ENCODE data around the gene LRRN3.
A peak's percentile ranks its signal among the peaks of the same experiment; 100 is the strongest.
"Not testable (repeated sequence)": the region's sequence is repeated elsewhere in the genome, so short reads cannot be mapped to it uniquely, and the experiment has no call there.

The LRRN3 gene

DNA sequence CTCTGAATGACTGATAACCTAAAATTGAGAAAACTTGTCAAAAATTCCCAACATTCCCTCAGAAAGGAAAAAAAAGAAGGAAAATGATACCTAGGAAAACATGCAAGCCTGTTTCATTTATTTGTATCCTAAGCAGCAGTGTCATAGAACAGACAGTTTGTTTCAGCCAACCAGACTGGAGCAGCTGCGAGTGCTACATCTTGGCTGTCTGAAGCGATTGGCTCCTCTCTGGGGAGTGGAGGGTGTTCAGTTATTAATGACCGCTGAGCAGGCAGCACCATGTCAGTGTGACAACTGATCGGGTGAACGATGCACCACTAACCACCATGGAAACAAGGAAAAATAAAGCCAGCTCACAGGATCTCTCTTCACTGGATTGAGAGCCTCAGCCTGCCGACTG lies at the start of gene LRRN3:
TSS of gene LRRN3 (plus strand) at position 282 of the 400 bp plus-strand sequence. CDS start 31,646 bp downstream, outside the sequence.
- DNase-seq, result peak; percentile 27

DNA sequence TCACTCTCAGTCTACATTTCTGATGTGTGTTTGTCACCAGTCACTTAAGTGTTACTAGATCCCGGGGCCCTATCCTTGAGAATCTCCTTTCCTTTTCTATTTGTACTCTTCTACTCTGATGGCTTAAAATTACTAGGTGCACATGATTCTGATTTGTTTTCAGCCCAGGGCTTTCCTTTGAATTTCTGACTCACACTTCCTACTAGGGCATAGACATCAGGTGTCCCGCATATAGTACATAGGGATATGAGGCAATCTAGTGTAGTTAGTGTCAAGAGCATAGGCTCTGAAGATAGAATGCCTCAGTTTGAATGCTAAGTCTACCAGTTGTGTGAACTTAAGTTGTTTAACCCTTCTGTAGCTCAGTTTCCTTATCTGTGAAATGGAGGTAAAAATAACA lies 49.4 kb upstream of the LRRN3 start:
- DNase-seq, result no peak

DNA sequence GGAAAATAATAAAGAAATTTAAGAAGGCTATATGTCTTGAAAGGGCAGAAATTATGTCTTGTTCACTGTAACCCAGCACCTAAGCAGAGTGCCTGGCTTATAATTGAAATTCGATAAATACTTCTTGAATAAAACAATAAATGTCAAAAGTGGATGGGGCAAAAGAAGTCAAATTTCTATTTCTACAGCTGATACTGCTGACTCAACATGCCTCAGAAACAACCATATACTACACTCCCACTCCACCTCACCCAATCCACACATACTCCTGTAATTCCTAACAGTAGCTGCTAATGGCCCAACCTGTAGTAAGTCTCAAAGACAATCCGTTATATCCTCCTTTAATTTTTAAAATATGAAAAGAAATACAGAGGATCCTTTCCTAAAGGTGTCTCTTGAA lies 48.1 kb upstream of the LRRN3 start:
- DNase-seq, result no peak

DNA sequence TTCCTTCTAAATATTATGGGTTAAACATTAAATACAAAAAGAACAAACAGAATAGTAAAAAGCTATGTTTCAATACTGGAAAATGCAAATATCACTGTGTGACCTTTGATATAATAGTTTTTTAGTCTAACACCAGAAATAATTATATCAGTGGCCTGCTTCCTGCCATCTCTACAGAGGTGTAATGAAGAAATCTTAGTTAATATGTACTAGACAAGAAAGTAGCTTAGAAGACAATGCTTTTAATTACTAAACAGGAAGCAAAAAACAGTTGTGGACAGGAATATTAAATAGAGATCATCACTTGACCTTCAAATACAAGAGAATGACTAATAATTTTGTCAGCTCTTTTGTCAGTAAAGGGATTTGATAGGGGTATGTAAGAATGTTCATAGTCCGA lies 47.4 kb upstream of the LRRN3 start:
- no peak for DNase-seq

DNA sequence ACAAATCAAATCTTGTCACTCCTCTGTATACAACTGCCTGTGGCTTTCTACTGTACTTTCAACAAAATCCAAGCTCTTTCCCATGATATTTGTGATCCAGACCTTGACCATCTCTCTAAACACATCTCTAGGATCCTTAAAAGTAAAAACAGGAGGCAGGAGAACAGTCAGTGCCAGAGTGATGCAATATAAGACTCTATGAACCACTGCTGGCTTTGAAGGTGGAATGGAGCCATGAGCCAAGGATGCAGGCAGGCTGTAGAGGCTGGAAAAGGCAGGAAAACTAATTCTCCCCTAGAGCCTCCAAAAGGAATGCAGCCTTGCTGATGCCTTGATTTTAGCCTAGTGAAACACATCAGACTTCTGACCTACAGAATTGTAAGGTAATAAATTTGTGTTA lies 45.5 kb upstream of the LRRN3 start:
- DNase-seq, result peak; percentile 26

DNA sequence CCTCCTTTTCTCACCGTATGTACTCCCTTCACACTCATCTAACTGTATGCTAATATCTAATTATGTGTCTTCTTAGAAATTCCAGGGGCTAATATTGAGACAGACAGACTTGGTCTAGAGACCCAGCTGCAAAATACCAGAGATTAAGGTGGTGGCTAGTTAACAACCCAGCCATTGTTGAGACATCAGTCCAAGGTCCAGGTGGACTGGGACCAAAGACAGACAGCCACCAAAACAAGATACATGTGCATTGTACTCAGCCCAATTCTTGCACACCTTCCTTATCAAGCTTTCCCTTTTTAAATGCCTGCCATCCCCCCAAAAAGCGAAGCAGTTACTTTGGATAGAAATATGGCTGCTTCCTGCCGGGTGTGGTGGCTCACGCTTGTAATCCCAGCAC lies 43.3 kb upstream of the LRRN3 start:
- DNase-seq, result no peak

DNA sequence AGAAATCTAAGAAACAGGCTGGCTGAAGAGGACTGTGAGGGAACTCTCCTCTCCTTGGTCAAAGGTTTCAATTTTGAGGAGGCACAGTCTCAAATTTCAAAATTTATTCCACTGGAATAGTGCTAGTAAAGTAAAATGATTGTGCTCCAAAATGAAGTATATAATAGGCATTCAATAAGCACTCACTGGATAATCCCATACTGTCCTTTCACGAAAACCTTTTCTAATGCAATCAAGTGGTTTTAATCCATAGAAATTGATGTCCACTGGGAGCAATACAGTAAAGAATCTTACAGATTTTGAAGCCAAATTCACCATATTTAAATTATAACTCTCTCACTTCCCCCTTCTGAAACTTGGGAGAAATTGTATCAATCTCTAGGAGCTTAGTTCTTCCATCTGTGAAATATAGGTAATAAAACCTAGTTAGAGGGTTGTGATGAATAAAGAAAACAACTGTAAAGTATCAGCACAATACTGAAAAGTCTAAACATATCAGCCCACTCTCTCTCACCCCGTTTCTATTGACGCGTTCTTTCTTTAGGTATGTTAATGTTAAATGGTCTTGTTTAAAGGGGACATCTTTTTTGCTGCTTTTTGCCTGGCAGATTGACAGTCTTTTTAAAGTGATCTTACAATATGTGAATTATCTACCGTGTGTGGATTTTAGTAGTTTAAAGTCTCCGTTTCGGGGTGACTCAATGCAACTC lies 40.8 kb upstream of the LRRN3 start:
- DNase-seq, result no peak

DNA sequence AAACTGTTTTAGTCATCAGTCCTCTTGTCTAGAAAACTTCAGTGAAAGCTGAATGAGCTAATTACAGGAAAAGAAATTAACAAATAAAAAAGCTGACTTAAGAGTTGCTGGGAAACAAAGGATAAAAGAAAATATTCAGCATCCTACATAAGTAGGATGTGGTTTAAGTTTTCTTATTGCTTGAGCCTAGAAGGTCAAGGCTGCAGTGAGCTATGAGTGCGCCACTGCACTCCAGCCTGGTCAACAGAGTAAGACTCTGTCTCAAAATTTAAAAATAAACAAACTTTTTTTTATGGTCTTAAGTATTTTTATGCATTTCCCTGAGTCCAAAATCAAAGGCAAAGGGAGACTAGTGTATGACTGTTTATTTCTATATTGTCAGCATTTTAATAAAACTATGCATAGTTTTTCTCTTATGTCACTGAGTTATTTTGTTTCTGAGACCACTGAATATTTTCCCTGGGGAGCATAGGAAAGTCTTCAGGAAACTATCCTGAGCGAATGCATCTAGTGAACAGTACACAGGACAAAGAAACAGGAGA lies 40.0 kb upstream of the LRRN3 start:
- no peak for DNase-seq

DNA sequence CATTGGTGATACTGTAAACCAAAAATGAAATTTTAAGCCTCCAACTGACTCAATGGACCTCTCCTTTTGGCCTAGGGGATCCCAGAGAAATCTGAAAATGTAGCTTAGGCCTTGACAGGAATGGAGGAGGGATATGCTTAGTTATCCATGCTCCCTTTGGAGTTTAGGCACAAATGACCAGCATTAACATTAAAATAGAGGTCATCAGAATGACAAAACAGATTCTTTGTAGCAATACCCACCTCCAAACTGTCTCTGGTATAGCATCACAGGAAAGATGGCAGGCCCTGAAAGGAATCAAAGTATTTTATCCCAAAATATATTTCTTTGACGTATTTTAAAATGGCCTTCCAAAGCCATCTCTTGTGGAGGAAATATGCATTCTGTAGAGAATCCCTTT lies 39.1 kb upstream of the LRRN3 start:
- no peak for DNase-seq

DNA sequence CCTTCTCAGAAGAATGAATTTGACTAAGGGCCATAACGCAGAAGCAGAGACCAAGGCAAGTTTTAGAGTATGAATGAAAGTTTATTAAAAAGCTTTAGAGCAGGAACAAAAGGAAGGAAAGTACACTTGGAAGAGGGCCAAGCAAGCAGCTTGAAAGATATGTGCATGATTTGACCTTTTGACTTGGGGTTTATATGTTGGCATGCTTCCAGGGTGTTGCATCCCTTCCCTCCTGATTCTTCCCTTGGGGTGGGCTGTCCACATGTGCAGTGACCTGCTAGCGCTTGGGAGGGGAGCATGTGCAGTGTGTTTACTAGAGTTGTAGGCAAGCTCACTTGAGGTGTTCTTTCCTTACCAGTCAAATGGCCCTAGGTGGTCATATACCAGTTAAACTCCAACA lies 37.9 kb upstream of the LRRN3 start:
- DNase-seq, result no peak

DNA sequence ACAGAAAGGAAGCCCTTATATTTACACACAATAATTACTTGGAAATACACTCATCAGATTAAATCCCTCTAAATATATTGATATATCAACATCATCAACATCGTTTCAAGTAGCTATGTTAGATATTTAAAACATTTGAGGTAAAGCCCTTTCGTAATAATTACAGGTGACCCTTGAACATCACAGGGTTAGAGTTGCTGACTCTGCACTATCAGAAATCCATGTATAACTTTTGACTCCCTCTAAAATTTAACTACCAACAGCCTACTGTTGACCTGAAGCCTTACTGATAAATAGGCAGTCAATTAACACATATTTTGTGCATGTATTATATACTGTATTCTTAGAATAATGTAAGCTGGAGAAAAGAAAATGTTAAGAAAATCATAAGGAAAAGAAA lies 34.6 kb upstream of the LRRN3 start:
- no peak for DNase-seq

DNA sequence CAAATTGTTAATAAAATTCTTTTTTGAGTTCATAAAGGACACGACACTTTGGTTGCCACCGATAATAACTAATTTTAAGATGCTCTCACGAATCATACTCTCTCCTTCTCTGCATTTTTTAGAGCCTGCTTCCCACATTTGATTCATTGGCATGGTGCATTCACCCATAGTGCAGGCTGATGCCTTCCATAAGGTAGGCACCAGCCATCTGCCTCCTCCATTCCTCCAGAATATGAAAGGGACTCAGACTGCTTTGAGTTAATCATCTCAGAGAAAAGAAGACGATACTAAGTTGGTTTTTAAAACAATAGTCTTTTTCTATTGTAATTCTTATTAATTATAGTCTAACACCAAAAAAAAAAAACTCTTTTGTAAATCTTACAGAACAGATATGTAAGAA lies 33.9 kb upstream of the LRRN3 start:
- no peak for DNase-seq

DNA sequence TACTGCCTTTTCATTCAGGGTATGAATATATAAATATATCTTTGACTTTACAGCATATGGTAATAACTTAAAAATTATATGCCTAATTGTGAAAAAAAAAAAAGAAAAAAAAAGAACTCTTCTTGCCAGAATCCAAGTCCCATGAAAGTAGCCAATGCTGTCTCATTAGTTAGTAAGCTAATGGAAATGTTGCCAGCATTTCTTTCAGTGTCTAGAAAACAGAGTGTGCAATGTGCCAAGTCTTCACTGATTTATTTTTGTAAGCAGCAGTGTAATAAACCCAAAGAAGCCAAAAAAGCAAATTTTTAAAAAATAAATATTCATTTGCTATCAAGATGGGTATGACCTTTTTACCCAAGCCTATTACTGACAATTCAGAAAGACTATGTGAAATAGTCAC lies 31.1 kb upstream of the LRRN3 start:
- DNase-seq, result no peak

DNA sequence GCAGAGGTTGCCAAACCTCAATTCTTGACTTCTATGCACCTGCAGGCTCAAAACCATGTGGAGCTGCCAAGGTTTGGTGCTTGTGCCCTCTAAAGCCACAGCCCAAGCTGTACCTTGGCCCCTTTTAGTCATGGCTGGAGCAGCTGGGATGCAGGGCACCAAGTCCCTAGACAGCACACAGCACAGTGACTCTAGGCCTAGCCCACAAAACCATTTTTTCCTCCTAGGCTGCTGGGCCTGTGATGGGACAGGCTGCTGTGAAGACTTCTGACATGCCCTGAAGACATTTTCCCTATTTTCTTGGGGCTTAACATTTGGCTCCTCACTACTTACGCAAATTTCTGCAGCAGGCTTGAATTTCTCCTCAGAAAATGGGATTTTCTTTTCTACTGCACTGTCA lies 27.8 kb upstream of the LRRN3 start:
- DNase-seq, result no peak

DNA sequence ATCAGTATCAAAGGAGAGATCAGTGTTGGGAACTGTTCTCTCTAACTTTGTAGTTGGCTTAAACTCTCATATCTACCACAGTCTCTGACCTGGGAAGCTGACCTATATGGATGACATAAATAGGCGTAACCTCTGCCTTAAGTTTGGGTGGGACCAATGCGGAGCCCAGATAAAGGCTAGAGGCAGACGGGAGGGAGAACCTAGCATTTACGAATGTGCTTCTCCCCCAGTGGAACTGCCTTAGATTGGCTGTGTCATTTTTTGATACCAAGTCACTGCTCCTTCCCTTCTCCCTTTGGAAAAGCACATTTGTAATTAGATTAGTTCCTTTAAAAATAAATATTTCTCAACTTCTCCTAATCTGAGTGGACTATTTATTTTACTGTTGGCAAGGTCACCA lies 23.7 kb upstream of the LRRN3 start:
- no peak for DNase-seq

DNA sequence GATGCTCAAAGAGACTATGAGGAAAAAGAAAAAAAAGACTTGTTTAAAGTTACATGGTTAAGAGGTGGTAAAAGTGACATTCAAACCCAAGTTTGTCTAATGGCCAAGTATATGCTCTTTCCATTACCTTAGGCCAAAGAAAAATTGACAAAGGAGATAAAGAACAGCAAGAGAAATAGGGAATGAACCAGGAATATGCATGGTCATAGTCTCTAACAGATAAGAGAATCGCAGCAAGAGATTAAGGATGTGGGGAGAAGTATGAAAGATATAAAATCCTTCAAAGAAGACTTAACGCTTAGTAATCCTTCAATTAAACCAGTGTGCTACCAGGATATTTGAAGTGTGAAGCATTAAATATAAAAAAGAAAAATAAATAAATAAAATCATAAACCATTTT lies 23.2 kb upstream of the LRRN3 start:
- DNase-seq, result no peak

DNA sequence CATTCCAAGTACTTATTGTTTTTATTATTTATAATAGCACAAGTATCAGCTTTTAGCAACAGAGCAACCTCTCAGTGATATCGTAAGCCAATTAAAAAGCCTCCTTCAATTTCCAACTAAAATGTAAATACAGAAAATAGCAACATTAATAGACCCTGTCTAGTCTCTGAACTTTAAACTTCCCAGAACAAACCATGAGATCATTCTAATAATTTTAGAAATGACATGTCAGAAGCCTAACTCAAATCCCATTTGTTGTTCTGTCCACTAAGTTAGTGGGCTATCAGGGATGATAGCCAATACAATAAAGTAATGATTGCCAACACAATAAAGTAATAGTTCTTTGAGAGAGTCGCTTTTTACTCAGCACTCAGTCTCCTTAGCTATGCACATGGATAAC lies 22.3 kb upstream of the LRRN3 start:
- DNase-seq, result no peak

DNA sequence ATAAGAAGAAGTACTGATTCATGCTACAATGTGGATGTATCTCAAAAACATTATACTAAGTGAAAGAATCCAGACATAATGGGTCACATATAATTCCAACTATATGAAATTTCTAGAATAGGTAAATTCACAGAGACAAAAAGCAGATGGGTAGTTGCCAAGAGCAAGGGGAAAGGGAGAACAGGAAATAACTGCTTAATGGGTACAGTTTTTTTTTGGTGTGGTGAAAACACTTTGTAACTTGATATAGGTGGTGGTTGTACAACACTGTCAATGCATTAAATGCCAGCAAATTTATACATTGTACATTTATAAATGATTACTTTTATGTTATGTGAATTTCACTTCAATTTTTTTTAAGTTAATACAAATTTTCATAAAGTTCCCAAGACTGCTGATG lies 19.4 kb upstream of the LRRN3 start:
- DNase-seq, result no peak

DNA sequence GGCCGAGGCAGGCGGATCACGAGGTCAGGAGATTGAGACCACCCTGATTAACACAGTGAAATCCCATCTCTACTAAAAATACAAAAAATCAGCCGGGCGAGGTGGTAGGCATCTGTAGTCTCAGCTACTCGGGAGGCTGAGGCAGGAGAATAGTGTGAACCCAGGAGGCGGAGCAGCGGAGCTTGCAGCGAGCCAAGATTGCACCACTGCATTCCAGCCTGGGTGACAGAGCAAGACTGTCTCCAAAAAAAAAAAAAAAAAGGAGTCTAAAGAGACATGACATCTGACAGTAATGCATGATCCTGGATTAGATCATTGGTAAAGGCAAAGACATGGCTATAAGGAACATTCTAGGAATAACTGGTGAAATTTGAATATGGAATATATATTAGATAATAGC lies 18.3 kb upstream of the LRRN3 start:
- DNase-seq, result not testable (repeated sequence)

DNA sequence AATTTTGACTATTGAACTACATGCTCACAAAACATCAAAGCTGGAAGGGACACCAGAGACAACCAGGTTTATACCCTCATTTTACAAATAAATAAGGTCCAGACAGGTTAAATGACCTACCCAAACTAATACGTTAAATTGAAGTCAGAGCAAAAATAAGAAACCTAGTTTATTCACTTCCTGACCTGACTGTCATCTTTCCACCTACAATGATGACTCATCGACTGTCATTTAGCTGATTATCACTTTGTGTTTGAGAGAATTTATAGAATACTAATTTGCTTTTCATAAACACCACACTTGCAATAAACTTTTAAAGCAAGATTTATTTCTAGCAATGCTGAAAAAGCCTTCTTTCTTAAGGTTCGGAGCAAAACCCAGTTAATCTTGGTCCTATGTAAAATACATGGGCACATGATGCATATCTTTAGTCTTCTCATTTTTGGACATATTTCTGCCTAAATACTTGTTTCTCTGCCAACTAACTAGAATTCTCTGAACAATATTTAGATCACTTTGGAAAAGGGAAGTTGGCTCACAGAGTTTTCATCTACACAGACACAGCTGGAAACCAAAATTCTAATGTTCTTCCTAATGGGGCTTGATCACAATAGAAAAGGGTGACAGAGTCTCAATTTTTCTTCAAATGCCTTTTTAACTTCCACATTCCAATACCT lies 16.7 kb upstream of the LRRN3 start:
- DNase-seq, result no peak

DNA sequence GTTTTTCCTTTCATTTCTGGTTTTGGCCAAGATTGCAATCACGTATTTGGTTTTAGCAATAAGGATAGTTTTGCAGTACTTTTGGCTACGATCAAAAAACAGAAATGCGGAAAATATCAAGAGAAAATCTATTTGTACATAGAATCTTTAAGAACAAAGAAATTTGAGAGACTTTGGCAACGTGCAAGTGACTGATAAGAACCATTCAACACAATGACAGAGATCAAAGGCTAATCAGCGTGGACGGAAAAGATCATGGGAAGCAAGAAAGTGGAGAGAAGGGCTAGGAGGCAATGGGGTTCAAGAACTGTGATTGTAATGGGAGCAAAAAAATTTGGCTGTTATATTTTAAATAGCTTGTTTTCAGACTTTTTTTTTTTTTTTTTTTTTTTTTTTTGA lies 16.2 kb upstream of the LRRN3 start:
- DNase-seq, result no peak

DNA sequence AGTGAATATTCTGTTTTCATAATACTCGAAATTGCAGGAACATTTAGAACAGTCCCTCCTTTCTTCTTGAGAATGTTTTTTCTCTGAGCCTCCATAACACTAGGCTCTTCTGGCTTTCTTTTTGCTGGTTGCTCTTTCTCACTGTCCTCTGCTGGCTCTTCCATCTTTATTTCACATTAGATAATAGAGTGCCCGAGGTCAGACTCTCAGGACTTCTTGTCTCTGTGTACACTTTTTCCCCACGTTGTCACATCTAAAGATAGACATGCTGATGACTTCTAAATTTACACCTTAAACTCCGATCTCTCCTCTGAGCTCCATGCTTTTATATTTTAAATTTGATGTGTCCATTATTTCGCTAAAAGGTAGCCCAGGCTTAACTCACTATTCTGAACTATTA lies 15.4 kb upstream of the LRRN3 start:
- no peak for DNase-seq

DNA sequence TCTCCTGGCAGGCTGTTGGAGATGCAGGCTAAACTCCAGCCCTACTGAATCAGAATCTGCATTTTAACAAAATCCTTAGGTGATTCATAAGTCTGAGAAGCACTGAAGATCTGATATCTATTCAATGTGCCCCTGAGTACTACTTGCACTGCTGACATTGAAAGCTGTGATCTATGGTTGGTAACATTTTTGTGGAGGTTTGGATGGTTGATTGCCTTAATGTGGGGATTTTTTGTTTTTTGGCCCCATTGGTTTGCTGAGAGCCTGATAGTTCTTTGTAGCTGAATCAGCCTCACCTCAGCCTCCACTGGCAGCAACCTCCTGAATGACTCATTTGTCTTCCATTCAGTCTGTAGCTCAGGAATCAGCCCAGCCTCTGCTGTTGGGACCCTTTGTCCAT lies 14.7 kb upstream of the LRRN3 start:
- DNase-seq, result peak; percentile 71

DNA sequence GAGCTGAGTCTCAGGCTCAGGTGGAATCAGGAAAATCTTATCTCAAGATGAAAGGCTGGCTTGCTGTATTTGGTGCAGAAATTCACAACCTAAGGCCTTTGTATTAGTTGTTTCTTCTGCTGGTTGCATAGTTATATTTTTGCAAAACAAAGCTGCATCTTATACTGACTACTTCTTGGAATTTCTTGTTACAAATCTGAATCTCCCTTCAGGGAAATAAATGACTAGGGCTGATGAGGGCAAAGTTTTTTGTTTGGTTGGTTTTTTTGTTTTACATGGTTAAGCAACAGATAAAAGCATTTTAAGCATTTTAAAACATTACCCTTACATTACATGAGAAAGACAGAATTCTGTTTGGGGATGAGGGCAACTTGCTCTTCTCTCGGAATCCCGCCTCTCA lies 13.9 kb upstream of the LRRN3 start:
- no peak for DNase-seq

All from fibroblast of skin of right quadriceps (primary cell).